HepG2 (cell line): Measurements from ENCODE around the gene SLC18A3. TPM values are rescaled to one million over a fixed set of nuclear protein-coding genes. Genes with fewer than 3 reads are reported as not detected.

Experiments used
- ATAC-seq: fragments of 200-7000 bp; cut with Tn5 transposase; 3 replicates; pipeline ENCODE4 v1.9.1; 2020; ENCODE audit warnings: mild to moderate bottlenecking, moderate library complexity
- BruUV-seq: library from RNA; stranded (reverse); fragments of 400-500 nt; replicated peaks from 2 replicates; lab custom pipeline; 2021; lab: Mats Ljungman, UMichigan
- CTCF ChIA-PET: fragments of 300-600 bp; formaldehyde crosslinking; extraction: SDS; loops from one replicate; lab custom pipeline; 2021; ENCODE audit warnings: low total read pairs, inconsistent platforms, low intra/inter-chr PET ratio; lab: Yijun Ruan, JAX
- POLR2A ChIA-PET: fragments of 350-600 bp; sonication (Branson Sonifier 250); formaldehyde crosslinking; loops from one replicate; lab custom pipeline; 2020; ENCODE audit warnings: antibody characterized with exemption, inconsistent platforms; lab: Yijun Ruan, JAX
- DNase-seq: peaks from one replicate; pipeline ENCODE4 v3.0.0-alpha.2; 2015; ENCODE audit warnings: low spot score
- FAIRE-seq: peaks from 3 replicates; lab custom pipeline; 2011; peaks lifted over from hg19 to GRCh38; lab: Jason Lieb, UNC
- H2AFZ ChIP-seq: one replicate; pipeline ENCODE4 v1.6.1; 2011; ENCODE audit warnings: low read length, inconsistent platforms
- H3K27ac ChIP-seq: fragments of 300-600 bp; 3 replicates; pipeline ENCODE4 v1.8.0; 2011; ENCODE audit warnings: mixed run types, mild to moderate bottlenecking, mixed read lengths, low read length, inconsistent platforms; ENCODE audit not compliant: insufficient read depth; ENCODE audit errors: extremely low read length
- H3K27me3 ChIP-seq, 2 experiments: fragments of 200-600 bp in 1 of 2; 2 replicates in 1 of 2; 3 replicates in 1 of 2; pipeline versions ENCODE4 v1.6.0 to v1.8.0; 2011; ENCODE audit warnings: low read length in 2 of 2, mild to moderate bottlenecking in 2 of 2, moderate library complexity in 2 of 2, inconsistent platforms in 1 of 2; ENCODE audit not compliant: insufficient read depth in 2 of 2, control insufficient read depth in 1 of 2
- H3K36me3 ChIP-seq, 2 experiments: fragments of 200-600 bp in 1 of 2; replicated peaks in 1 of 2; 2 replicates in 1 of 2; 3 replicates in 1 of 2; pipeline versions ENCODE4 v1.5.1 to v1.8.0; 2011; ENCODE audit warnings: low read length in 2 of 2, inconsistent platforms in 1 of 2; ENCODE audit not compliant: insufficient read depth in 2 of 2, control insufficient read depth in 1 of 2
- H3K4me1 ChIP-seq: 2 replicates; pipeline ENCODE4 v1.5.1; 2012; ENCODE audit warnings: low read length, inconsistent platforms; ENCODE audit not compliant: insufficient read depth
- H3K4me2 ChIP-seq: 2 replicates; pipeline ENCODE4 v1.6.0; 2011; ENCODE audit warnings: low read depth, low read length, inconsistent platforms
- H3K4me3 ChIP-seq, 3 experiments: fragments of 200-600 bp in 1 of 3; sonication (generic), shearing (Covaris generic) in 1 of 3; replicated peaks in 1 of 3; 2 replicates each; pipeline ENCODE4 v1.5.1; 2011 to 2016; ENCODE audit warnings: low read length in 3 of 3, inconsistent platforms in 2 of 3, low read depth in 2 of 3, mild to moderate bottlenecking in 2 of 3, control low read depth in 1 of 3, mixed read lengths in 1 of 3; ENCODE audit not compliant: insufficient read depth in 1 of 3
- H3K79me2 ChIP-seq: one replicate; pipeline ENCODE4 v1.6.1; 2011; ENCODE audit warnings: low read length, inconsistent platforms; ENCODE audit not compliant: insufficient read depth
- H3K9ac ChIP-seq: 2 replicates; pipeline ENCODE4 v1.6.0; 2011; ENCODE audit warnings: mild to moderate bottlenecking, low read depth, low read length, inconsistent platforms; ENCODE audit not compliant: insufficient read depth
- H3K9me3 ChIP-seq: 2 replicates; pipeline ENCODE4 v1.5.1; 2012; ENCODE audit warnings: mild to moderate bottlenecking, low read length
- H4K20me1 ChIP-seq: 2 replicates; pipeline ENCODE4 v1.6.0; 2011; ENCODE audit warnings: inconsistent platforms, mild to moderate bottlenecking, low read length, moderate library complexity; ENCODE audit not compliant: insufficient read depth
- AKAP8 ChIP-seq: sonication (generic); formaldehyde crosslinking; IDR thresholded peaks from 2 replicates; pipeline ENCODE4 v1.5.1; 2020; ENCODE audit warnings: mild to moderate bottlenecking, missing genetic modification reagents
- ATF1 ChIP-seq: IDR thresholded peaks from 2 replicates; pipeline ENCODE4 v1.6.1; 2016; ENCODE audit warnings: mild to moderate bottlenecking, control low read depth
- BORCS8-MEF2B ChIP-seq: sonication (generic); formaldehyde crosslinking; IDR thresholded peaks from 2 replicates; pipeline ENCODE4 v1.8.0; 2022; ENCODE audit warnings: mild to moderate bottlenecking, missing genetic modification reagents
- FOXA3 ChIP-seq: IDR thresholded peaks from 2 replicates; pipeline ENCODE4 v1.6.1; 2016; ENCODE audit warnings: missing genetic modification reagents, missing compliant biosample characterization
- MAF1 ChIP-seq: sonication (generic); formaldehyde crosslinking; IDR thresholded peaks from 2 replicates; pipeline ENCODE4 v1.5.0; 2020; ENCODE audit warnings: missing genetic modification reagents, borderline replicate concordance
- MXI1 ChIP-seq: IDR thresholded peaks from 3 replicates; pipeline ENCODE4 v1.6.1; 2012; ENCODE audit warnings: low read depth, low read length, inconsistent platforms, borderline replicate concordance
- NFATC3 ChIP-seq: sonication (generic); formaldehyde crosslinking; IDR thresholded peaks from 2 replicates; pipeline ENCODE4 v1.5.1; 2020; ENCODE audit warnings: mild to moderate bottlenecking, missing genetic modification reagents
- SRF ChIP-seq: IDR thresholded peaks from 2 replicates; pipeline ENCODE4 v1.6.1; 2011; ENCODE audit warnings: mild to moderate bottlenecking, low read depth, low read length, moderate library complexity
- THRA ChIP-seq: sonication (generic); formaldehyde crosslinking; IDR thresholded peaks from 2 replicates; pipeline ENCODE4 v1.4.0; 2020; ENCODE audit warnings: missing genetic modification reagents, borderline replicate concordance
- ZBTB20 ChIP-seq: sonication (generic); formaldehyde crosslinking; IDR thresholded peaks from 2 replicates; pipeline ENCODE4 v1.8.1; 2023; ENCODE audit warnings: missing genetic modification reagents, low read depth, mild to moderate bottlenecking, borderline replicate concordance
- ZFP82 ChIP-seq: sonication (generic); formaldehyde crosslinking; IDR thresholded peaks from 2 replicates; pipeline ENCODE4 v1.5.1; 2020; ENCODE audit warnings: mild to moderate bottlenecking, missing genetic modification reagents, borderline replicate concordance
- ZNF232 ChIP-seq: sonication (generic); formaldehyde crosslinking; IDR thresholded peaks from 2 replicates; pipeline ENCODE4 v1.4.0; 2020; ENCODE audit warnings: missing genetic modification reagents, borderline replicate concordance
- ZNF275 ChIP-seq: sonication (generic); formaldehyde crosslinking; IDR thresholded peaks from 2 replicates; pipeline ENCODE4 v1.8.0; 2022; ENCODE audit warnings: missing genetic modification reagents, mild to moderate bottlenecking, inconsistent platforms, borderline replicate concordance
- ZNF383 ChIP-seq: sonication (generic); formaldehyde crosslinking; IDR thresholded peaks from 2 replicates; pipeline ENCODE4 v1.4.0; 2020; ENCODE audit warnings: missing genetic modification reagents, mild to moderate bottlenecking, borderline replicate concordance
- WGBS: methylation state at CpG from one replicate; pipeline ENCODE4 v1.1.6; 2017; ENCODE audit warnings: low lambda C conversion rate; 5-methylcytosine and 5-hydroxymethylcytosine counted together
- in situ Hi-C: cut with HindIII; loops from 2 replicates; pipeline ENCODE4 v1.10.0; 2017; ENCODE audit warnings: low pct_unique_long_range_greater_than_20kb; ENCODE audit not compliant: extremely low pct_ligation_motif_present
- intact Hi-C: fragments of 100-400 bp; cut with micrococcal nuclease; formaldehyde crosslinking; loops from one replicate; pipeline ENCODE4 v1.10.0; 2022; ENCODE audit not compliant: unreplicated experiment
- polyA plus RNA-seq, 8 experiments: library from polyadenylated mRNA; depleted of rRNA in 3 of 8; stranded (reverse) in 7 of 8; unstranded in 1 of 8; fragments of >200 nt; fragmentation: Illumina TruSeq in 4 of 8; extraction: Trizol in 4 of 8; gene quantifications; 2 replicates each; pipeline versions ENCODE4 v1.2.1 to v1.2.3, GENCODE V29; 2011 to 2016; ENCODE audit warnings: low read depth in 4 of 8, missing spikeins in 1 of 8, mixed read lengths in 1 of 8; ENCODE audit not compliant: insufficient read depth in 1 of 8
- total RNA-seq, 5 experiments: library from RNA; depleted of rRNA; stranded (reverse); fragments of >200 nt; fragmentation: Illumina TruSeq; extraction: Trizol; gene quantifications; 2 replicates each; pipeline ENCODE4 v1.2.3, GENCODE V29; 2016; ENCODE audit warnings: low read depth in 1 of 5
- TF ChIP-seq, protein P1 (sequence below): sonication (generic); formaldehyde crosslinking; IDR thresholded peaks from 2 replicates; pipeline ENCODE4 v1.5.1; 2020; ENCODE audit warnings: mild to moderate bottlenecking, missing genetic modification reagents, moderate library complexity
- TF ChIP-seq, protein P2 (sequence below): sonication (generic); formaldehyde crosslinking; IDR thresholded peaks from 2 replicates; pipeline ENCODE4 v1.4.0; 2020; ENCODE audit warnings: missing genetic modification reagents
- TF ChIP-seq, protein P3 (sequence below): sonication (generic); formaldehyde crosslinking; IDR thresholded peaks from 2 replicates; pipeline ENCODE4 v1.4.0; 2020; ENCODE audit warnings: low read depth, mild to moderate bottlenecking, missing genetic modification reagents

The SLC18A3 gene
- total and polyA plus RNA-seq, 2 of the 13 experiments (the other 11 are each of a cell fraction or from before 2014, with no cell fraction given): not detected

DNA sequence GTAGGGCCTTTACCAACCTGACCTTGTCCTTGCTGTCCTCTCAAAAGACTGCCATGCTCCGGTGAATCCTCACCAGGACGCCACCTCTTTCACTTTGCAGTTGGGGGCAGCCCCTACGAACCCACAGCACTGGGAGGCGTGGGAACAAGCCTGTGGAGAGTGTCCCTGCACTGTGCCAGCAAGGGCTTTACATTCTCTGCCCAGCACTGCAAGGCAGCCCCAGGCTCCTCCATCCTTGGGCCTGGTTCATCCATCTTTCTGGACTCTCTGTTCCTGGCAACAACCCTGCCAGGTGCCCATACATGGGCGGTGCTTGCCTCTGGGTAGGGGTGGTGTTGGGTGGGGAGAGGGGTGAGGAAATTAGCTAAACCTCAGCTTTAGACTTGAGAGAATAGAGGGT is 5.1 kb downstream of the SLC18A3 start (continued):
- TF ChIP-seq, protein P1, sequence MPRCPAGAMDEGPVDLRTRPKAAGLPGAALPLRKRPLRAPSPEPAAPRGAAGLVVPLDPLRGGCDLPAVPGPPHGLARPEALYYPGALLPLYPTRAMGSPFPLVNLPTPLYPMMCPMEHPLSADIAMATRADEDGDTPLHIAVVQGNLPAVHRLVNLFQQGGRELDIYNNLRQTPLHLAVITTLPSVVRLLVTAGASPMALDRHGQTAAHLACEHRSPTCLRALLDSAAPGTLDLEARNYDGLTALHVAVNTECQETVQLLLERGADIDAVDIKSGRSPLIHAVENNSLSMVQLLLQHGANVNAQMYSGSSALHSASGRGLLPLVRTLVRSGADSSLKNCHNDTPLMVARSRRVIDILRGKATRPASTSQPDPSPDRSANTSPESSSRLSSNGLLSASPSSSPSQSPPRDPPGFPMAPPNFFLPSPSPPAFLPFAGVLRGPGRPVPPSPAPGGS: no peak
- TF ChIP-seq ATF1 (CRISPR knock-in tag) (no peak), THRA (CRISPR knock-in tag) (no peak)

- ChIA-PET POLR2A (no interaction called here), CTCF (no interaction called here)
- intact Hi-C loops: no loop called here
- no TSS peak for BruUV-seq
- H3K9ac ChIP-seq: no peak overlapping the region
- peaks cover 7 to 65% of the 10 kb centered on the region in 2 experiments; a peak in 4 of 5 replicates for H3K27me3 ChIP-seq
- no peaks in the 10 kb centered on the region for H3K36me3 ChIP-seq
- no peak for TF ChIP-seq MAF1 (CRISPR knock-in tag)
- TF ChIP-seq ZBTB20 (CRISPR knock-in tag): no peak
- no peak for TF ChIP-seq FOXA3 (CRISPR knock-in tag)
- TF ChIP-seq, protein P2, sequence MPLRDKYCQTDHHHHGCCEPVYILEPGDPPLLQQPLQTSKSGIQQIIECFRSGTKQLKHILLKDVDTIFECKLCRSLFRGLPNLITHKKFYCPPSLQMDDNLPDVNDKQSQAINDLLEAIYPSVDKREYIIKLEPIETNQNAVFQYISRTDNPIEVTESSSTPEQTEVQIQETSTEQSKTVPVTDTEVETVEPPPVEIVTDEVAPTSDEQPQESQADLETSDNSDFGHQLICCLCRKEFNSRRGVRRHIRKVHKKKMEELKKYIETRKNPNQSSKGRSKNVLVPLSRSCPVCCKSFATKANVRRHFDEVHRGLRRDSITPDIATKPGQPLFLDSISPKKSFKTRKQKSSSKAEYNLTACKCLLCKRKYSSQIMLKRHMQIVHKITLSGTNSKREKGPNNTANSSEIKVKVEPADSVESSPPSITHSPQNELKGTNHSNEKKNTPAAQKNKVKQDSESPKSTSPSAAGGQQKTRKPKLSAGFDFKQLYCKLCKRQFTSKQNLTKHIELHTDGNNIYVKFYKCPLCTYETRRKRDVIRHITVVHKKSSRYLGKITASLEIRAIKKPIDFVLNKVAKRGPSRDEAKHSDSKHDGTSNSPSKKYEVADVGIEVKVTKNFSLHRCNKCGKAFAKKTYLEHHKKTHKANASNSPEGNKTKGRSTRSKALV: no peak
- no peak for TF ChIP-seq MXI1
- TF ChIP-seq, protein P3, sequence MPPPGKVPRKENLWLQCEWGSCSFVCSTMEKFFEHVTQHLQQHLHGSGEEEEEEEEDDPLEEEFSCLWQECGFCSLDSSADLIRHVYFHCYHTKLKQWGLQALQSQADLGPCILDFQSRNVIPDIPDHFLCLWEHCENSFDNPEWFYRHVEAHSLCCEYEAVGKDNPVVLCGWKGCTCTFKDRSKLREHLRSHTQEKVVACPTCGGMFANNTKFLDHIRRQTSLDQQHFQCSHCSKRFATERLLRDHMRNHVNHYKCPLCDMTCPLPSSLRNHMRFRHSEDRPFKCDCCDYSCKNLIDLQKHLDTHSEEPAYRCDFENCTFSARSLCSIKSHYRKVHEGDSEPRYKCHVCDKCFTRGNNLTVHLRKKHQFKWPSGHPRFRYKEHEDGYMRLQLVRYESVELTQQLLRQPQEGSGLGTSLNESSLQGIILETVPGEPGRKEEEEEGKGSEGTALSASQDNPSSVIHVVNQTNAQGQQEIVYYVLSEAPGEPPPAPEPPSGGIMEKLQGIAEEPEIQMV (CRISPR knock-in tag): no peak
- TF ChIP-seq SRF: no peak
- TF ChIP-seq ZNF232 (CRISPR knock-in tag): no peak
- no peak for TF ChIP-seq ZNF275 (CRISPR knock-in tag)
- TF ChIP-seq NFATC3 (CRISPR knock-in tag): no peak
- TF ChIP-seq ZFP82 (CRISPR knock-in tag): no peak
- TF ChIP-seq AKAP8 (CRISPR knock-in tag): no peak
- TF ChIP-seq ZNF383 (CRISPR knock-in tag): no peak
- no peak for TF ChIP-seq BORCS8-MEF2B (CRISPR knock-in tag)
- DNase-seq: no peak
- H3K4me3 ChIP-seq: no peak overlapping the region
- in situ Hi-C loops: no loop called here
- 17% methylated on average over 4 of the region's 5 CpGs for WGBS
- H3K4me2 ChIP-seq: no peak overlapping the region
- no peaks in the 10 kb centered on the region for H3K4me1 ChIP-seq
- no peak overlapping the region for H3K27ac ChIP-seq
- no peak overlapping the region for H2AFZ ChIP-seq
- no peaks in the 10 kb centered on the region for H3K79me2 ChIP-seq
- no peaks in the 10 kb centered on the region for H3K9me3 ChIP-seq
- ATAC-seq: no peak
- no peak for FAIRE-seq
- peaks cover 2% of the 10 kb centered on the region for H4K20me1 ChIP-seq
Measured at GRCh38 chr10:49615721-49616120, 5.6 kb downstream of the SLC18A3 start.
